ENCODE data around the gene KLHDC3. TPM values are rescaled to one million over a fixed set of nuclear protein-coding genes. Genes with fewer than 3 reads are reported as not detected.

Gene KLHDC3
- total and polyA plus RNA-seq, 2 of the 13 experiments (the other 11 are each of a cell fraction or from before 2014, with no cell fraction given): 78.3 to 91.5 TPM

DNA sequence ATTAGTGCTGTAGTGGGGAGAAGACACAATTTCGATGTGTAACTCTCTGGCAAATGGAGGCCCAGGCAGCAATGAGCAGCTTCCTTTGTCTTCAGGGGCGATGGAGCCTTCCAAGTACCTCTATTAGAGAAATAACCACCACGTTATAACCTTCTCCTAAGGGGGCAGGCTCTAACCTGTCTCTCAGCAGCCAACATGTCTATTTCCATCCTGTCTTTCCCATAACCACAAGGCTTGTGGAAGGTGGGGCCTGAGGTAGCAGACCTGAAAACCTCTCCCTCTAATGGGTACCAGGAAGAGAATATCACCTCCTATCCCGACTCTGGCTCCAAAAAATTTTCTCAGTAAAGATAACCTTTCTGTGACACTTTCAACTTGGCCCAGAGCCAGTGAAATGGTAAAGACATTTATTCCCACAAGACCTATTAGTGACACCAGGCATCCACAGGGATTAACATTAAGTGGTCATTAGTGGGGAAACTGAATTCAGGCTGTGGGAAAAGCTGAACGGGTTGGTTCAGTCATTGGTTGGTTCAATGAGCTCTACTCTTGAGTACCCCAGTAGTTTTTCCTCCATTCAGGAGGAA lies 39.0 kb upstream of the KLHDC3 start (continued):
- TF ChIP-seq ZNF609 (CRISPR knock-in tag; IDR thresholded peaks at IDR 0.05; ENCODE audit: borderline replicate concordance): no peak
- TF ChIP-seq ELF4 (CRISPR knock-in tag; IDR thresholded peaks at IDR 0.05; ENCODE audit: borderline replicate concordance): no peak
- TF ChIP-seq GLI4 (CRISPR knock-in tag; IDR thresholded peaks at IDR 0.05; ENCODE audit: borderline replicate concordance): no peak
- TF ChIP-seq KLF9 (CRISPR knock-in tag; IDR thresholded peaks at IDR 0.05; ENCODE audit: low read depth): no peak
- TF ChIP-seq ZNF280D (CRISPR knock-in tag; IDR thresholded peaks at IDR 0.05): no peak
- TF ChIP-seq SALL2 (CRISPR knock-in tag; IDR thresholded peaks at IDR 0.05): no peak
- no peak for TF ChIP-seq TOPORS (CRISPR knock-in tag; IDR thresholded peaks at IDR 0.05)
- TF ChIP-seq AGO2 (optimal IDR thresholded peaks at IDR 0.05; ENCODE audit: low read depth, low read length): no peak
- TF ChIP-seq HNRNPH1 (optimal IDR thresholded peaks at IDR 0.05; ENCODE audit: low read depth, low read length): no peak
- TF ChIP-seq IRF2 (CRISPR knock-in tag; IDR thresholded peaks at IDR 0.05): no peak
- TF ChIP-seq ZMYM4 (CRISPR knock-in tag; IDR thresholded peaks at IDR 0.05): no peak
- no peak for TF ChIP-seq MED1 (CRISPR knock-in tag; IDR thresholded peaks at IDR 0.05)
- TF ChIP-seq SNAPC2 (CRISPR knock-in tag; IDR thresholded peaks at IDR 0.05): no peak
- TF ChIP-seq POLR2A (IDR thresholded peaks at IDR 0.05; ENCODE audit: insufficient read depth in 1 of 2, low read depth in 2 of 2, low read length in 2 of 2): 0 out of 4 replicates have a peak, but pooled peaks have one; percentile 8 to 26
- no peak for TF ChIP-seq NR2F2 (IDR thresholded peaks at IDR 0.05; ENCODE audit: borderline replicate concordance, low read depth)
- TF ChIP-seq POLR2G (IDR thresholded peaks at IDR 0.05; ENCODE audit: low read depth, low read length): 0 out of 2 replicates have a peak, but pooled peaks have one; percentile 36
- TF ChIP-seq PRDM4 (CRISPR knock-in tag; IDR thresholded peaks at IDR 0.05; ENCODE audit: borderline replicate concordance): no peak
